ENCODE results near the gene P2RX7.
"Not testable (repeated sequence)": the region's sequence is repeated elsewhere in the genome, so short reads cannot be mapped to it uniquely, and the experiment has no call there.

P2RX7 gene

DNA sequence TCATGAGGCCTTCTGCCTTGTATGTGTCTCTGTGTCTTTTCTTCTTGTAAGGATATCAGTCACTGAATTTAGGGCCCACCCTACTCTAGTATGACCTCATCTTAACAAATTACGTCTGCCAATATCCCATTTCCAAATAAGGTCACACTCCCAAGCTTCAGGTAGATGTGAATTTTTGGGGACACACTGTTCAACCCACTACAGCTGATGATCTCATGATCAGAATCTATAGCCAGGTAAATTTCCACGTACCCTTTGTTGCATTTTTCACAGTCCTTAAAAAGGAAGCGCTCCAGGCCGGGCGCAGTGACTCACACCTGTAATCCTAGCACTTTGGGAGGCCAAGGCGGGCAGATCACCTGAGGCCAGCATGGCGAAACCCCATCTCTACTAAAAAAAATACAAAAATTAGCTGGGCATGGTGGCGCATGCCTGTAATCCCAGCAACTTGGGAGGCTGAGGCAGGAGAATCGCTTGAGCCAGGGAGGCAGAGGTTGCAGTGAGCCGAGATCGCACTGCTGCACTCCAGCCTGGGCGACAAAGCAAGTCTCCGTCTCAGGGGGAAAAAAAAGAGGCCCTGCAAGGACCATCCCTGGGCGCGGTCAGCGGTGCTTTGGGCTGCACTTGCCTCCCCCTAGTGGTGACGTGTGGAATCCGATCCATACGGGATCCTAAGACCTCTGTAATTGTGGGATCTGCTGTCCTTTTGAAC, 97.3 kb downstream of the P2RX7 start:
- not testable (repeated sequence) for DNase-seq (ENCODE audit: low read depth in 2 of 2)

DNA sequence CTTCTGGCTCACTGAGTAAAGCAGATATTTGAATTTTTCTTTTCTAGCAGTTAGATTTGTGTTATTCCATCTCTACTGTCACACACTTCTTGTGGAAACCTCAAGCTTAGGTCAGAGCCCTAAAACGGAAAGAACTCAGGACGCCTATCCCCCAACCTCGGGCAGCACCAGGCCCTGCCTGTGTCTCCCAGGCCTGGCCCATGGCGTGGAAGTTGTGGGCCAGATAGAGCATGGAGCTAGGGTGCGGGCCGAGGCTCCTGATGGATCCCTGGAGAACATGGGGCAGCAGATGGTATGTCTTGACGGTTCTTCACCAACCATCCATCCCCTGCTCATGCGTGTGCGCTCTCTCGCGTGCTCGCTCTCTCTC, 97.8 kb downstream of the P2RX7 start:
- DNase-seq (ENCODE audit: low read depth in 2 of 2), result no peak

DNA sequence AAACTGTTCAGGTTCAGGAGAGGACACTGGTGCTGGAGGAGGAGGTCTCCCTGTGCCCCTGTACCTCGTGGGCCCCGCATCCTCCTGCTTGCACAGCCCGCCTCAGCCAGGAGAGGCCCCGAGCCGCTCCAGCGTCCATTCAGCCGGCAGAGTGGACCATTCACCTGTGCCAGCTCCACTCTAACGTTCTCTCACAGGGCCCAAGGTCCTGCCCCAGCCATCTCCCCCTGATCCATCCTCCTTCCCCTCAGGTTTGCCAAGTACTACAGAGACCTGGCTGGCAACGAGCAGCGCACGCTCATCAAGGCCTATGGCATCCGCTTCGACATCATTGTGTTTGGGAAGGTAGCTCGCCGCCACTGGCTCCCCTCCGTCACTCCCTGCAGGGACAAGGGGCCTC, 99.5 kb downstream of the P2RX7 start:
- DNase-seq (ENCODE audit: low read depth in 2 of 2), result no peak

DNA sequence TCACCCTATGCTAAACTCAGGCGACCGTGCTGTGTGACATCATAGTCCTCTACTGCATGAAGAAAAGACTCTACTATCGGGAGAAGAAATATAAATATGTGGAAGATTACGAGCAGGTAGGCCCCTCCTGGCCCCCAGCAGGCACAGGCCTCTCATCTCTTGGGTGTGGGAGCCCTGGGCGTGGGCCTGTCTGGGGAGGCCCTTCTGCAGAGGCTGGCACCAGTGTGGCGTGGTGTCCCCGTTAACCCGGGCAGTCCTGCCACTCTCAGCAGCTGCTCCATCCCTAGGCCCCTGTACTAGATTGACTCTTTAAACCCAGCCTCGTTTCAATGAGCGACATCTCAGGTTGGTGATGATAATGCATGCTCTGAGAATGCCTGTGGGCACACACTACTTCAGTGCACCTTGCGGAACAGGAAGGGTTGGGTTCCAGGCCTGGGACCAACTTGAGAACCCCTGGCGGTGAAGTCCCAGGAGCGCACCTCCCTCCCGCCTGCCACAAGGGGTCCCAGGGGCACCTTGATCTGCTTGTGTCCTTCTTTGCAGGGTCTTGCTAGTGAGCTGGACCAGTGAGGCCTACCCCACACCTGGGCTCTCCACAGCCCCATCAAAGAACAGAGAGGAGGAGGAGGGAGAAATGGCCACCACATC, 100.4 kb downstream of the P2RX7 start:
- no peak for DNase-seq (ENCODE audit: low read depth in 2 of 2)

DNA sequence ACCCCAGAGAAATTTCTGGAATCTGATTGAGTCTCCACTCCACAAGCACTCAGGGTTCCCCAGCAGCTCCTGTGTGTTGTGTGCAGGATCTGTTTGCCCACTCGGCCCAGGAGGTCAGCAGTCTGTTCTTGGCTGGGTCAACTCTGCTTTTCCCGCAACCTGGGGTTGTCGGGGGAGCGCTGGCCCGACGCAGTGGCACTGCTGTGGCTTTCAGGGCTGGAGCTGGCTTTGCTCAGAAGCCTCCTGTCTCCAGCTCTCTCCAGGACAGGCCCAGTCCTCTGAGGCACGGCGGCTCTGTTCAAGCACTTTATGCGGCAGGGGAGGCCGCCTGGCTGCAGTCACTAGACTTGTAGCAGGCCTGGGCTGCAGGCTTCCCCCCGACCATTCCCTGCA, 100.9 kb downstream of the P2RX7 start:
- no peak for DNase-seq (ENCODE audit: low read depth in 2 of 2)

DNA sequence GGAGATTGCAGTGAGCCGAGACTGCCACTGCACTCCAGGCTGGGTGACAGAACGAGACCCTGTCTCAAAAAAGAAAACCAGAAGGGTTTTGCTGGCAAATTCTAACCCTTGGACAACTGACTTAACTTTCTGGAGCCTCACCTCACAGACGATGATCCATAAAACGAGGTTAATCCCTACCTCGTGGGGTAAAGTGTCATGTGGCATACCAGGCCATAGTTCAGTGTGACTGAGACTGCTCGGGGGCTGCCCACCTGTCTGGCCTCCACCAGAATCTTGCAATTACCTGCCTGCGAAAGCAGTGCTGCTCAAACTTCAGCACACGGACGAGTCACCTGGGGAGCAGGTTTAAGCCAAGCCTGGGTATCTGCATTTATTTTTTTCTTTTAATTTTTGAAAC, 104.1 kb downstream of the P2RX7 start:
- no peak for DNase-seq (ENCODE audit: low read depth in 2 of 2)

DNA sequence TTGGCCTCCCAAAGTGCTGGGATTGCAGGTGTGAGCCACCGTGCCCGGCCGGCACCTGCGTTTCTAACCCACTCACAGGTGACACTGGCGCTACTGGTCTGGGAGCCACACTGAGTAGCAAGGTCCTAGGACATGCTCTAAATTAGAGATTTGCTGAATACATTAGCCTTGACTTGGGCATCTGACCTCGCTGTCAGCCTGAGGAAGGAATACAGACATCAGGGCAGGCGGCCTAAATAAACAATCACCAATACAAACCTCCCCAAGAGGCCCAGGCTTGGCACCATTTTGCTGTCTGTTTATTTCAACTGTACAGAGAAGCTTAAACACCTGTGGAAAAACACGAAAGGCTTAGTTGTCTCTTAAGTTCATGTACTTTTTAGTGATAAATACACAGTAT, 104.7 kb downstream of the P2RX7 start:
- no peak for DNase-seq (ENCODE audit: low read depth in 2 of 2)

Data from stimulated activated CD8-positive, alpha-beta memory T cell treated with anti-CD3 and anti-CD28 coated beads, Interleukin-7, amount 100 ng/mL, for 1 hour (primary cell).